H9 (cell line): ENCODE results near the gene SH3BP2. TPM values are rescaled to one million over a fixed set of nuclear protein-coding genes. Genes with fewer than 3 reads are reported as not detected.

ENCODE experiments used
- DNase-seq: peaks from one replicate; pipeline ENCODE4 v3.0.0-alpha.2; 2017
- H2AFZ ChIP-seq: one replicate; pipeline ENCODE4 v1.6.1; 2013; ENCODE audit warnings: mild to moderate bottlenecking, low read length, control low read depth, moderate library complexity
- H2AK5ac ChIP-seq: 2 replicates; pipeline ENCODE4 v1.6.1; 2013; ENCODE audit warnings: low read length, control low read depth, mixed read lengths; ENCODE audit not compliant: insufficient read length
- H2BK120ac ChIP-seq: one replicate; pipeline ENCODE4 v1.6.1; 2013; ENCODE audit warnings: low read depth, mild to moderate bottlenecking, low read length, control low read depth, inconsistent platforms; ENCODE audit not compliant: poor library complexity, severe bottlenecking
- H2BK12ac ChIP-seq: 2 replicates; pipeline ENCODE4 v1.6.1; 2013; ENCODE audit warnings: low read length, control low read depth, mixed read lengths, low read depth; ENCODE audit not compliant: insufficient read length
- H2BK15ac ChIP-seq: 2 replicates; pipeline ENCODE4 v1.6.1; 2013; ENCODE audit warnings: low read depth, low read length, control low read depth
- H2BK20ac ChIP-seq: one replicate; pipeline ENCODE4 v1.6.1; 2013; ENCODE audit warnings: low read depth, mild to moderate bottlenecking, low read length, control low read depth, inconsistent platforms; ENCODE audit not compliant: poor library complexity, severe bottlenecking
- H2BK5ac ChIP-seq: 2 replicates; pipeline ENCODE4 v1.6.1; 2013; ENCODE audit warnings: low read length, control low read depth, mixed read lengths; ENCODE audit not compliant: insufficient read length
- H3K14ac ChIP-seq: 2 replicates; pipeline ENCODE4 v1.6.1; 2013; ENCODE audit warnings: low read length, control low read depth; ENCODE audit not compliant: insufficient read depth
- H3K18ac ChIP-seq: 2 replicates; pipeline ENCODE4 v1.6.1; 2013; ENCODE audit warnings: low read depth, mild to moderate bottlenecking, mixed read lengths, low read length, control low read depth; ENCODE audit not compliant: insufficient read length
- H3K23ac ChIP-seq: 2 replicates; pipeline ENCODE4 v1.6.1; 2013; ENCODE audit warnings: low read length, control low read depth, mixed read lengths, low read depth; ENCODE audit not compliant: insufficient read length
- H3K23me2 ChIP-seq: 2 replicates; pipeline ENCODE4 v1.6.1; 2013; ENCODE audit warnings: low read depth, mild to moderate bottlenecking, mixed read lengths, low read length, control low read depth; ENCODE audit not compliant: insufficient read length, poor library complexity, severe bottlenecking
- H3K27ac ChIP-seq: 2 replicates; pipeline ENCODE4 v1.5.1; 2013; ENCODE audit warnings: low read length, control low read depth, mixed read lengths, low read depth; ENCODE audit not compliant: insufficient read length
- H3K27me3 ChIP-seq: 2 replicates; pipeline ENCODE4 v1.6.1; 2013; ENCODE audit warnings: low read length, control low read depth, inconsistent platforms; ENCODE audit not compliant: insufficient read depth
- H3K4ac ChIP-seq: 2 replicates; pipeline ENCODE4 v1.6.1; 2013; ENCODE audit warnings: low read depth, mild to moderate bottlenecking, control low read depth, inconsistent platforms, low read length, moderate library complexity
- H3K4me1 ChIP-seq: 2 replicates; pipeline ENCODE4 v1.6.1; 2013; ENCODE audit warnings: low read length, control low read depth, inconsistent platforms; ENCODE audit not compliant: insufficient read depth
- H3K4me2 ChIP-seq: 2 replicates; pipeline ENCODE4 v1.6.1; 2013; ENCODE audit warnings: low read length, control low read depth, mixed read lengths; ENCODE audit not compliant: insufficient read length, insufficient read depth
- H3K56ac ChIP-seq: 2 replicates; pipeline ENCODE4 v1.6.1; 2013; ENCODE audit warnings: low read depth, mild to moderate bottlenecking, mixed read lengths, low read length, control low read depth; ENCODE audit not compliant: insufficient read length
- H3K79me1 ChIP-seq: 2 replicates; pipeline ENCODE4 v1.6.1; 2013; ENCODE audit warnings: low read depth, mild to moderate bottlenecking, moderate library complexity, low read length, control low read depth, inconsistent platforms; ENCODE audit not compliant: insufficient read depth, poor library complexity, severe bottlenecking
- H3K79me2 ChIP-seq: 2 replicates; pipeline ENCODE4 v1.6.1; 2013; ENCODE audit warnings: low read length, control low read depth, inconsistent platforms; ENCODE audit not compliant: insufficient read depth
- H3K9ac ChIP-seq: 2 replicates; pipeline ENCODE4 v1.6.1; 2013; ENCODE audit warnings: low read length, control low read depth, mixed read lengths; ENCODE audit not compliant: insufficient read length; ENCODE audit errors: extremely low read depth
- H3K9me3 ChIP-seq: one replicate; pipeline ENCODE4 v1.6.1; 2013; ENCODE audit warnings: low read depth, low read length, inconsistent platforms; ENCODE audit not compliant: control insufficient read depth
- H3T11ph ChIP-seq: one replicate; pipeline ENCODE4 v1.6.1; 2013; ENCODE audit warnings: mild to moderate bottlenecking, low read length, control low read depth, inconsistent platforms
- H4K20me1 ChIP-seq: one replicate; pipeline ENCODE4 v1.6.1; 2013; ENCODE audit not compliant: control insufficient read depth, insufficient read length, insufficient read depth
- H4K5ac ChIP-seq: 2 replicates; pipeline ENCODE4 v1.6.1; 2013; ENCODE audit warnings: low read depth, mild to moderate bottlenecking, mixed read lengths, low read length, control low read depth; ENCODE audit not compliant: insufficient read length
- H4K8ac ChIP-seq: replicated peaks from 2 replicates; pipeline ENCODE4 v1.6.1; 2013; ENCODE audit warnings: low read length, control low read depth, mixed read lengths, low read depth; ENCODE audit not compliant: insufficient read length
- H4K91ac ChIP-seq: 2 replicates; pipeline ENCODE4 v1.6.1; 2013; ENCODE audit warnings: low read depth, mild to moderate bottlenecking, moderate library complexity, mixed read lengths, low read length, control low read depth; ENCODE audit not compliant: insufficient read length
- H3K27ac Mint-ChIP-seq, 3 experiments: 2 replicates in 2 of 3; 3 replicates in 1 of 3; pipeline ENCODE4 v1.8.0; 2020 to 2021; ENCODE audit warnings: mixed read lengths in 3 of 3, mild to moderate bottlenecking in 1 of 3, moderate library complexity in 1 of 3
- H3K27me3 Mint-ChIP-seq: 2 replicates; pipeline ENCODE4 v1.8.0; 2021; ENCODE audit warnings: low read depth, mild to moderate bottlenecking, moderate library complexity, mixed read lengths
- H3K36me3 Mint-ChIP-seq, 3 experiments: 2 replicates in 2 of 3; 3 replicates in 1 of 3; pipeline ENCODE4 v1.8.0; 2020 to 2021; ENCODE audit warnings: low read depth in 3 of 3, mixed read lengths in 3 of 3; ENCODE audit not compliant: insufficient read depth in 1 of 3
- H3K4me1 Mint-ChIP-seq, 2 experiments: 2 replicates each; pipeline ENCODE4 v1.8.0; 2020; ENCODE audit warnings: mixed read lengths in 2 of 2
- H3K4me3 Mint-ChIP-seq, 2 experiments: 2 replicates in 1 of 2; 3 replicates in 1 of 2; pipeline ENCODE4 v1.8.0; 2020 to 2021; ENCODE audit warnings: mild to moderate bottlenecking in 2 of 2, mixed read lengths in 2 of 2, moderate library complexity in 1 of 2
- H3K9me3 Mint-ChIP-seq, 2 experiments: 2 replicates in 1 of 2; 3 replicates in 1 of 2; pipeline ENCODE4 v1.8.0; 2020; ENCODE audit warnings: mild to moderate bottlenecking in 2 of 2, mixed read lengths in 2 of 2, moderate library complexity in 1 of 2
- CTCF ChIP-seq: fragments of 200-600 bp; sonication (generic); conservative IDR thresholded peaks from 3 replicates; pipeline ENCODE4 v1.8.0; 2021; ENCODE audit warnings: antibody characterized with exemption, mild to moderate bottlenecking
- WGBS: extraction: QIAGEN DNeasy Blood & Tissue Kit; methylation state at CpG from one replicate; pipeline ENCODE4 v1.1.7; 2013; ENCODE audit warnings: missing lambda C conversion rate, low lambda C conversion rate, mixed read lengths; ENCODE audit not compliant: insufficient read length; ENCODE audit errors: extremely low coverage; 5-methylcytosine and 5-hydroxymethylcytosine counted together
- total RNA-seq: library from RNA; stranded (reverse); gene quantifications from 2 replicates; pipeline ENCODE4 v1.2.1, GENCODE V29; 2021

The SH3BP2 gene
- total RNA-seq, 1 experiment from 2014 or later, result 37.6 TPM

GRCh38 chr4:2817701-2818350, 24.9 kb downstream of the SH3BP2 start:
- H3K14ac ChIP-seq, result peak overlapping the region; percentile 64
- H3K4me1 ChIP-seq, result no peaks in the 10 kb centered on the region

More at GRCh38 chr4:2817701-2818350, 24.9 kb downstream of the SH3BP2 start:
- Histone ChIP-seq H2BK12ac (no peak overlapping the region), H3K79me2 (no peaks in the 10 kb centered on the region), H4K91ac (no peak overlapping the region), H2BK15ac (no peak overlapping the region), H3K9ac (no peak overlapping the region), H3K18ac (peak overlapping the region; percentile 76), H2BK120ac (no peak overlapping the region), H2AFZ (no peak overlapping the region), H3K9me3 (no peaks in the 10 kb centered on the region), H3K27me3 (no peaks in the 10 kb centered on the region), H3T11ph (no peak overlapping the region), H4K20me1 (no peaks in the 10 kb centered on the region), H3K56ac (no peak overlapping the region), H3K4me2 (peak overlapping the region; percentile 49), H3K23me2 (peaks cover 7% of the 10 kb centered on the region), H4K8ac (no peak overlapping the region), H3K23ac (no peak overlapping the region), H3K4ac (no peak overlapping the region), H3K79me1 (no peaks in the 10 kb centered on the region), H2BK20ac (no peak overlapping the region), H2BK5ac (no peak overlapping the region), H3K27ac (no peak overlapping the region), H4K5ac (no peak overlapping the region), H2AK5ac (no peak overlapping the region)
- Mint-ChIP-seq H3K4me3 (peak overlapping the region; percentile 51 to 74), H3K36me3 (peaks cover 7 to 18% (median 11%) of the 10 kb centered on the region in 3 experiments), H3K9me3 (peaks cover 2 to 3% of the 10 kb centered on the region in 2 experiments; a peak in 2 of 5 replicates), H3K27ac (no peak overlapping the region), H3K27me3 (peaks cover 10% of the 10 kb centered on the region), H3K4me1 (peaks cover 24 to 25% of the 10 kb centered on the region in 2 experiments)
- no CpG with 5 or more reads among the region's 65 CpGs for WGBS
- TF ChIP-seq CTCF, result no peak
- peak; percentile 65 for DNase-seq
